HPDE6-E6E7 (cell line): Measurements from ENCODE around the gene WWOX.

Source experiments
- DNase-seq: peaks from one replicate; pipeline ENCODE4 v3.0.0; 2011; ENCODE audit warnings: missing footprints; ENCODE audit errors: extremely low spot score

The WWOX gene

GRCh38 chr16:79168321-79168720 is 1068.9 kb downstream of the WWOX start:
- DNase-seq, result no peak

GRCh38 chr16:79169239-79169638 is 1069.8 kb downstream of the WWOX start:
- DNase-seq, result no peak

GRCh38 chr16:79170555-79171246 is 1071.2 kb downstream of the WWOX start:
- no peak for DNase-seq

- no peak for DNase-seq
Measured at GRCh38 chr16:79171504-79171903, 1072.0 kb downstream of the WWOX start.

- DNase-seq, result no peak
Measured at GRCh38 chr16:79171931-79172705, 1072.7 kb downstream of the WWOX start.

- no peak for DNase-seq
Measured at GRCh38 chr16:79172976-79173500, 1073.6 kb downstream of the WWOX start.

- no peak for DNase-seq
Measured at GRCh38 chr16:79173919-79174318, 1074.5 kb downstream of the WWOX start.

- no peak for DNase-seq
Measured at GRCh38 chr16:79175286-79176057, 1076.0 kb downstream of the WWOX start.

GRCh38 chr16:79177018-79177417 is 1077.6 kb downstream of the WWOX start:
- DNase-seq, result no peak

- no peak for DNase-seq
Measured at GRCh38 chr16:79181419-79181818, 1082.0 kb downstream of the WWOX start.

- no peak for DNase-seq
Measured at GRCh38 chr16:79182616-79183015, 1083.2 kb downstream of the WWOX start.

- no peak for DNase-seq
Measured at GRCh38 chr16:79183571-79183970, 1084.1 kb downstream of the WWOX start.

GRCh38 chr16:79184464-79185030 is 1085.1 kb downstream of the WWOX start:
- no peak for DNase-seq

GRCh38 chr16:79185711-79186110 is 1086.3 kb downstream of the WWOX start:
- DNase-seq, result no peak

GRCh38 chr16:79186196-79186595 is 1086.7 kb downstream of the WWOX start:
- no peak for DNase-seq

GRCh38 chr16:79188115-79188738 is 1088.8 kb downstream of the WWOX start:
- no peak for DNase-seq

GRCh38 chr16:79188739-79189122 is 1089.3 kb downstream of the WWOX start:
- no peak for DNase-seq

- no peak for DNase-seq
Measured at GRCh38 chr16:79190542-79190941, 1091.1 kb downstream of the WWOX start.

GRCh38 chr16:79191933-79192332 is 1092.5 kb downstream of the WWOX start:
- no peak for DNase-seq

- DNase-seq, result no peak
Measured at GRCh38 chr16:79192904-79193303, 1093.5 kb downstream of the WWOX start.

- DNase-seq, result no peak
Measured at GRCh38 chr16:79194291-79194690, 1094.8 kb downstream of the WWOX start.

- no peak for DNase-seq
Measured at GRCh38 chr16:79195938-79196337, 1096.5 kb downstream of the WWOX start.
